ENCODE results near the gene BEST2.
A peak's percentile ranks its signal among the peaks of the same experiment; 100 is the strongest.

Gene BEST2

DNA sequence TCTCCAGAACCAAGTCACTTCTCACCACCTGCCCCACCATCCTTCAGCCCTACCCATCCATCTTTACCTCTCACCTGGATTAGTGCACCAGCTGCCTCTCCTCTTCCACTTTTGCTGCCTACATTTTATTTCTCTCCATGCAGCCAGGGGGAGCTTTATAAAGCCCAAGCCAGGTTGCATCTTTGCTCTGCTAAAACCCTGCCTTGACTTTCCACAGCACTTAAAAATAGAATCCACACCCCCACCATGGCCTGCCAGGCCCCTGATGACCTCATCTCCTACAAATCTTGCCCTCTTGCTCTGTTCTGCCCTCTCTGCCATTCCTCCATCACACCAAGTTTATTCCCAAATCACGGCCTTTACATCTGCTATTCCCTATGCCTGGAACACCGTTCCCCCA is 22.0 kb downstream of the BEST2 start:
- peak; percentile 34 for DNase-seq

DNA sequence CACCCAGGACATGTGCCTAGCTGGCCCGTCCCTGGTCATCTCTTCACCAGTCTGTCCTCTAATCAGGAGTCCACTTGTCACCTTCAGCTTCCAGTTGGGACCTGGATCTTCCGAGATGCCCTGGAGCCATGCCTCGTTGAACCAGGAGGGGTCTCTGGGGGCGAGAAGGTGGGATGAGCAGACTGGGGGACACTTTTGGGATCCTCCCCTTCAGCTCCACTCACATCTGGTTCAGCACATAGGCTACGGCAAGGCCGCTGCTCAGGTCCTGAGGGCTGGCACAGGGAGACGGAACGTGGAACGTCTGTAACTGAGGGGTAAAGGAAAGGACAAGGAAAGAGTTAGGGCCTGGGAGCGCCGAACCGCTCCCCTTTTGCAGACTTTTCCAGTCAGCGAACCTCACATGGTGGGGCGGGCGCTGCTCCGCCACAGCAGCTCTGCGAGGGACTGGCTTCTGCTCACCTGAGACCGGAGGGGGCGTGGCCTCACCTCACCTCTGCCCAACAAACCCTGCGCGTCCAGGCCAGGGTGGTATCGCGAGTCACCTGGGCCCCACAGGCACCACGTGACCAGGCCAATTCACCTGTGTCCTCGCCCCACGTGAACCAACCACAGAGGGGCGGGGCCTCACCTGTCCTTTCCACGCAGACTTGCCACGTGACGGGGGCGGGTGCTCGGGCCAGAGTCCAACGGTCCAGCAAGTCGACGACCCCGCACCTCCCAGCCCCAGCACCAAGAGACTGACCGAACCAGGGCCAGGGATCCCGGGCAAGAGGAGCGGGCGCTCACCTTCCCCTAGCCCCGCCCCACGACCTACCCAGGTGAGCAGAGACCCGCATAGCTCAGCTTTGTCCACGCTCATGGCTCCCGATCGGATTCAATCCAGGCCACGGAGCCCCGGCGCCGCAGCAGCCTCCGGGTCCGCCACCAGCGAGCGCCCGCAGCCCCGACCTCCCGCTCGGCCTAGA is 23.3 kb downstream of the BEST2 start, which contains the start of gene HOOK2:
HOOK2 (minus strand) TSS at position 965 of the 968 bp plus-strand sequence; CDS start at position 862, 103 bp downstream.
- DNase-seq = no peak

DNA sequence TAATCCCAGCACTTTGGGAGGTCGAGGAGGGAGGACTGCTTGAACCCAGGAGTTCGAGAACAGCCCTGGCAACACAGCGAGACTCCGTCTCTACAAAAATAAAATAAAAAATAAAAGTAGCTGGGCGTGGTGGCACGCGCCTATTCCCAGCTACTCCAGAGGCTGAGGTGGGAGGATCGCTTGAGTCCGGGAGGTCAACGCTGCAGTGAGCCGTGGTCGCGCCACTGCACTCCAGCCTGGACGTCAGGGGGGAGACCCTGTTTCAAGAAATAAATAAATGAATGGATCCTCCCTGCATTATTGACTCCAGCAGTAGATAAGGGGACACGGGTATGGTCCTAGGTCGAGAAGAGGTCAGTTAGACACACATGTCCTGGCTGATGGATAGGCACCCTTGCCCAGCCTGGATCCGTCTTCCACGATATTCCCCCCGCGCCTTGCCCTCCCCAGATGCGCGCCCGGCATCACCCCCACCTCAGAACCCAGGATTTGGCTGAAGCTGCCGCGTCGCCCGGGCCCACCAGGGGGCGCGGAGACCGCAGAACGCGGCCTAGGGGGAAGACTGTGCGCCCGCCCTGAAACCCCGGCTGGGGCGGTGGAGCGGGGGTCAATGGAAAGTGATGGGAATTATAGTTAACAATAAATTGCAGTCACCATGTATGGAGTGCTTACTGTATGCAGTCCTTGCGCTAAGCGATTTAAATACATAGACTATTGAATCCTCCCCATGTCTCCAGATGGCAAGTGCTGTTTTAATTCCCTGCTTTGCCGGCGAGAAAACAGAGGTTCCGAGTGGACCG is 25.8 kb downstream of the BEST2 start:
- peak; percentile 56 for DNase-seq

DNA sequence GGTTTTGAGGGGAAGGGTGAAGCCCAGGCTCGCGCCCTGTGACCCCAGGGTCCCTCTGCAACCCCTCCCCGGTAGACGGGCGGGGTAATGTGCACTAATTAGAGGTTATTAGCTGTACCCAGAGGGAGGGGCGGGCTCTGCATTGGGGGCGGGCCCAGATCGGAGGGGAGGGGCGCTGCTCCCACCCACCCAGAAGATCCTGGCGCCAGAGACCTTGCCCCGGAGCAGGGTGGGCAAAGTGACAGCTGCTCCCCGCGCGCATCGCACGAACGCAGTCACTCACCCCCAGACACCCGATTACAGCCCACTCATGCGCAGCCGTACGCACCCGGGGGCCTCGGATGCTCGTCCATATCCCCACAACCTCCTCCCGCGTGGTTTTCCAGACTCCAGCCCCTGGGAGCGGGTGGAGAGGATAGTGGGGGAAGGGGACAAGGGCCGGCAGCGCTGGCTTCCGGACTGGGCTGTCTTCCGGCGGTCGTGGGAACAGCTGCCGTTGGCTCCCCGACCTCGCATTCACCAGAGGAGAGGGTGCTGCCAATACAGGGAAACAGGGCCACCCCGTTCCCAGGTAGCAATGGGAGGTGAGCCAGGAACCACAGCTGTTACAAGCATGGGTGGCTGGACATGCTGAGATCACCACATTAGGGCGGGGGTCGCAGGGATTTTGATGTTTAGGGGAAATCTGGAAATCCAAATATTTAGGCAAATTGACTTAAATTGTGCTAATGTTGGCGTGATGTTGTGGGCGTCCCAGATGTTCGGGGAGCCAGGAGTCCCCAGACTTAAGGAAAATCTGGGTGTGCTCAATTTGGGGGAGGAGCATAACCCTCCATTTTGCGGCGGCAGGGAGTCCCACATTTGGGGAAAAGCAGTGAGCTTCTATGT is 26.7 kb downstream of the BEST2 start:
- DNase-seq = peak; percentile 66

DNA sequence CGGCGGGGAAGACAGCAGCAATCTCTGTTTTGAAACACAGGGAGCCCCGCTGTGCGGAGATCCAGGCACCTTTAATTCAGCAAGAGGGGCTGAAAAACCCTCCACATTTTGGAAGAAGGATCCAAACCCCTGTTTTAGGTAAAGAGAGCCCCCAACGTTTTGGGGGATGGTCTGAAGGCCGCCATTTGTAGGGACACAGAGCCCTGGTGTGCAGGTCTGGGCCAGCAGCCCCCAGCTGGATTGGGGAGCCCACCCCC is 27.2 kb downstream of the BEST2 start:
- DNase-seq = no peak

DNA sequence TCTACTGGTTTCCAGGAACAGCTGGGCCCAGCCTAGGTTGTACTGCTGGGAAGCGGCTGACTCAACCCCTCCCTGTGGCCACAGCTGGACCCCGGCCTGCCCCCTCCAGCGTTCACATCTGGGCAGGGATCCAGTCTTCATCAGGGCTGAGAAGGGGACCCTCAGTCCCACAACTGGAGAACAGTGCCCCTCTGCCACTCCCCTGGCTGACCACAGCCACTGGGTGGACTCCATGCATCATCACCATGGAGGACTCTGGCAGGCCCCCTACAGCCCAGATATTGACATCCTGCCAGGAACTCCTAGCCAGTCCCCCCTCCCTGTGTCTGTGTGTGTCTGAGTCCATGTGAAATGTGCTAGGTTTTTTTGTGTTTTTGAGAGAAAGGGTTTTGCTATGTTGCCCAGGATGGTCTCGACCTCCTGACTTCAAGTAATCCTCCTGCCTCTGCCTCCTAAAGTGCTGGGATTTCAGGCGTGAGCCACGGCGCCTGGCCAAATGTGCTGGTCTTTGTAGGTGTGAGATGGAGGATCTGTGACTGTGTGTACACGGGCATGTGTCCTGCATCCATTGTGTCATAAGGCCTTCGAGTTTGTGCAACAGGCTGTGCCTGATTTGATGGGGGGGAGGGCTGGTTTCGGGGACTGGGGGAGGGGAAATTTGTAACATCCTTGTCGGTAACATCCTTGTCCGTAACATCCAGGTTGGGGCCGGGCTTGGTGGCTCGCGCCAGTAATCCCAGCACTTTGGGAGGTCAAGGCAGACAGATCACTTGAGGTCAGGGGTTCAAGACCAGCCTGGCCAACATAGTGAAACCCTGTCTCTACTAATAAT is 27.8 kb downstream of the BEST2 start:
- peak; percentile 59 for DNase-seq

DNA sequence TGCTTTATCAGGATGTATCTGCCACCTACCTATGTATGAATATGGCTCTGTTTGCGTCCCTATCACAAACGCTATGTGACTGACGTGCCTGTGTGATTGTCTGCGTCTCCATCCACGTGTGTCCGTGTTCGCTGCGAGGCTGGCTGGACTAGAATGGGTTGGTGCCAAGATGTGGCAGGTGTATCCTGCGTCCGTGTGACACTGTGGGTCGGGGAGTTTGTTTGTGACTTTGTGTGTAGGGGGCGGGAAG is 30.5 kb downstream of the BEST2 start:
- DNase-seq = no peak

DNA sequence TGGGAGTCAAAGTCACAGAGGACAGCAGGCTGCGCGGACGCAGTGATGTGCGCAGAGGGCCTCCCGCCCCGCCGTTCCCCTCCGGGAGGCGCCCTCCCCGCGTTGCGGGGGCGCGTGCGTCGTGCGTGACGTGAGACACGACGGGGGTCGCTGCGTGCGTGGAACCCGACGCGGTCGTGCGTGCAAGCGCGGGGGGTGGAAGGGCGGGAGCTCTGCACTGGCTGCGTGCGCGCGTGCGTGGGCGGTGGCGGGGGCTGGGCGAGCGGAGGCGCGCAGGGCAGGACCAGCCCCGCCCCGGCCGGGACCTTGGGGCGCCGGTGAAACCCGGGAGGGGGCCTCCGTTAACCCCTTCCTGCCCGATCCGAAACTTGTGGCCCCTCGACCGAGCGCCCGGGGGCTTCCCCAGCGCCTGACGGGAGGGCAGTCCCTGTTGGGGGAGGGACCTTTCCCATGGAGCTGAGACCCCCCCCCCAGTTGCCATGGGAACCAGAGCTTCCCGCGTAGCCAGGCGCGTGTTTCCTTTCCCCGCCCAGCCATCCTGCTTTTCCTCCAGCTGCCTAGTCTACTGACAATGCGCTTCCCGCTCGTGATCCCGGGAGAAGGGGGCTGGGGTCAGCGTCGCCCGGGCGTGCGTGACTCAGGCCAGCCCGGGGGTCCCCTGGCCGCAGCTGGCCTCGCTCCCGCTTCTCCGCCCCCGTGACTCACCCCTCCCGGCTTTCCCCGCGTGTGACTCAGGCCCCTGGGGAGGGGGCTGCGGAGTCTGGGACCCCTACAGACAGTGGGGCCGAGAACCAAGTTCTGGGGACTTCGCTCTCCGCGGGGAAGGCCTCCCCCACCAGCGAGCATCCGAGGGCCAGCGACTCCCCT is 31.1 kb downstream of the BEST2 start:
- DNase-seq = peak; percentile 10

DNA sequence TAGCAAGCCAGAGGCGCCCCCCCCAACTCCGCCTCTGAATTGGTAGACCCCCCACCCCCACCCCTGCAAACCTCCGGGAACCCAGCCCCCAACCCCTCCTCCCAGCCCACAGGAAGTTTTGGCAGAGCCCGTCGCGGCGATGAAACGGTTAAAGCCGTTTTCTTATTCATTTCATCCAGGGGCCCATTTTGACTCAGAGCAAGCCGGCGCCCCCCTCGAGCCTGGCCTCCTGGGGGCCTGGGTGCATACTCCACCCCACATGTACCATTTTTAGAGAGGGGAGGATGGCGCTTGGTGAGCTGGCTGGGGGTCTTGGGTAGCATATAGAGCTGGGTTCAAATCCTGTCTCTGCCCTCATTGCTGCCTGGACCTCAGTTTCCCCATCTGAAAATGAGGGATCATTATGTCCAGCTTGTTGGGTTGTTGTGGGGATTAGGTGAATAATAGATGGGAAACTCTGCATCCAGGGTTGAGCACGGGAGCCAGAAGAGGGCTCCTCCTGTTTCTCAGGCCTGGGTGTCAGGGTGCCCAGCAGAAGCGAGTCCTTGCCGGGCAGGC is 31.8 kb downstream of the BEST2 start:
- no peak for DNase-seq

DNA sequence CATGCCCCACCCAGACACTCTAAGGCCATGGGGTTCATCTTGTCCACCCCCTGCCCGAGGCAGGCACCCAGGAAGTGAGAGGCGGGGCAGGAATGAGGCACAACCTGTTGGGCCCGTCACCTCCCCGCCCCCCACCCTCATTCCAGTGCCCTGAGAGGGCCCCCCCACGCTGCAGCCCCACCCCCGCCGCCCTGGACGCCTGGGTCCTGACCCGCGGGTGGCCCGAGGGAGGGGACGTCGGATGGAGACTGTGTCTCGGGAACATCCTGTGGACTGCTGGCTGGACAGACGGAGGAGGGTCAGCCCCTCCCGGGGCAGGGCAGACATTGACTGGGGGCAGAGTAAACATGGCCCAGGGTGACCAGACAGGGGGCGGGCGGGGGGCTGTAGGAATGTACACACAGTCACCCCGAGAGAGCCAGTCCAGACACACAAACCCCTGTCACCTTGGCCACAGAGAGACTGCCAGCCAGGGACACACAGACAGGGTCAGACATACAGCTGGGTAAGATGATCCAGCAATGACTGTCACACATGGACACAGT is 32.3 kb downstream of the BEST2 start:
- no peak for DNase-seq

DNA sequence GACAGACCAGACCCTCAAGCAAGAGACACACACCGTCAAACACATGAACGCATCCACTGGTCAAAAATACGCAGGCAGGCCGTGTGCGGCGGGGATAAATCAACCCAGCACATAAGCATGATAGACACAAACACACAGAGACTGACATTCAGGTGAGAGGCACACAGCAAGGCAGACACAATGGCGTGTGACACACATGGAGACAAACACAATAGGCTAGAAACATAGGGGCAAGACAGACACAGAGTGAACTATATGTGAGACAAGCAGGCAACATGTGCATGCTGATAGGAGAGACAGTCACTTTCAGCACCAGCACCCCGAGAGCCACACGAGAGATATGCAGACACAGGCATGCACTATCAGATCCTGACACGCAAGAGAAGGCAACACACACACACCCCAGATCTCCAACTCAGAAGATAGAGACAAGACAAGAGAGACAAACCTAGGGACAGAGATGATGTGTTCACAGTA is 32.8 kb downstream of the BEST2 start:
- no peak for DNase-seq

DNA sequence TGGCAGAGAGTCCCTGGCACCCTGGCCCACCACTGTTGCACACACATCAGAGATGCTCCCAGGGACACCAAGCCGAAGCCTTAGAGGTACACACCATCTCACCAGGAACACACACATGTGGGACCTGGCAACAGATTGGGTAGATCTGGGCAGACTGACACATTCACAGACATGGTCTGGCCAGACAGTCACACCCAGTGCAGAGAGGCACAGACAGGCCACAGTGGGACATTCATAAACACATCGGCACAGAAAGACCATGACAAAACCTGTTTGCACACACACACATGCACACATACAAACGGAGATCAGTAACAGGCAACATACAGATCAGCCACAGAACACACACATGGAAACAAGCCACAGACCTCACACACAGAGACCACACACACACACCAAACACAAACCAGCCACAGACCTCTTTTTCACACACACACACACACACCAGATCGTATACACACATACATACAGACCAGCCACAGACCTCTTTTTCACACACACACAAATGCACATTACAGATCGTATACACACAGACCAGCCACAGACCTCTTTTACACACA is 33.4 kb downstream of the BEST2 start:
- no peak for DNase-seq

DNA sequence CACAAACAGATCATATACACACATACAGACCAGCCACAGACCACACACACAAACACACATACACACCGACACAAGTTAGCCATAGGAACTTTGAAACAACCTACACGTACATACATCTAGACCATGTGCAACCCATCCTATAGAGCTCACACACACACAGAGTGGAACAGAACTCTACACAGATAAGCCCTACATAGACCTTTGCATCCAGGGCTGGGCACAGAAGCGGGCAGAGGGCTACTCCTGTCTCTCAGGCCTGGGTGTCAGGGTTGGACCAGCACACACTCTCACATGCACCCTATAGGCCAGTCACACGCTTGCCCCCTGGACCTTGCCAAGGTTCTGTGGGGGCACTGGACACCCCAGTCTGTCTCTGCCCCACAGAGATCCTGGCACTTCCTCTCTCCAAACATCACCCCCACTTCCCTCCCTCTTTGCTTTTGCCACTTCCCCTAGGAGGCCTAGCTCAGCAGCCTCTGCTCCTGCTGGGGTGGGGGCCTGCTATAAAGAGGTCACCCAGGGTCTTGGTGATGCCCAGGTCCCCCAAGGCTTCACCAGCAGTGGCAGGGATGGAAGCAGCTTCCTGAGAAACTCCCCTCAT is 33.9 kb downstream of the BEST2 start:
- DNase-seq = no peak

DNA sequence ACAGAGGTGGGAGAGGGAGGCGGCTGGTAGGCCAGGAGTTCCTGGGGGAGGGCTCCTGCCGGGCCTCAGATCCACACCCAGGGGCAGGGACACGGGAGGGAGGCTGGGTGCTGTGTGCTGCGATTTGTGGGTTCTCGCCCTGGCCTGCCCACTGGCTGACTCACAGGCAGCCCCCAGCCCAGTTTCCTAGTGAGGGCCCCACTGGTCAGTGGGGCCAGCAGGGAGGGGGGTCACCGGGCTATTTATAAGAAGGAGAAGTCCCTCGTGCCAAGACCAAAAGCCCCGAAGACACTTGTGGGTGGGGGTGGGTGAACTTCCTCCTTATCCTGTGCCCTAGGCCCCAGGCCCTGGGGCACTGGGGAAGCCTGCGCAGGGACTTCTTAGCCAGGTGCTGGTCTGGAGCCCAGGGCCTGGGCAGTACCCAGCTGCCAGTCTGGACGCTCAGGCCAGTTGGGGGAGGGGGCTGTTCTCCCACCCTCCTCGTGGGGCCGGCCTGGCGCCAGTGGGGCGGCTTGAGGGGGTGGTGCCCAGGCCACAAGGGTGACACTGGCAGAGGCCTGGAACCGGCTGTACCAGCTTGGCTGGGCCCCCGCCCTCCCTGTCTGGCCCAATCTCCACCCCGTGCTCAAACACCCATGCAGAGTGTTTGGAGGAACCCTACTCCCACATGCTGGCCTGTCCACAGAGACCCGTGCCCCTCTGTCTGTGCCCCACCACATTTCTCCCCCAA is 34.7 kb downstream of the BEST2 start:
- no peak for DNase-seq

DNA sequence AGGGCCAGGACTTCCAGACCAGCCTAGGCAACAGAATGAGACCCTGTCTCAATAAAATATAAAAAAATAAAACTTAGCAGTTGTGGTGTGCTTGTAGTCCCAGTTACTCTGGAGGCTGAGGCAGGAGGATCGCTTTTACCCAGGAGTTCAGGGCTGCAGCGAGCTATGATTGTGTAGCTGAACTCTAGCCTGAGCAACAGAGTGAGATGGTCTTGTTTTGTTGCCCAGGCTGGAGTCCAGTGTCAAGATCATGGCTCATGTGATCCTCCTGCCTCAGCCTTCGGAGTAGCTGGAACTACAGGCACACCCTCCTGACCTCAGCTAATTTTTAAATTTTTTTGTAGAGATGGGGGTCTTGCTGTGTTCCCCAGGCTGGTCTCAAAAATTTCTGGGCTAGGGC is 35.4 kb downstream of the BEST2 start:
- no peak for DNase-seq

DNA sequence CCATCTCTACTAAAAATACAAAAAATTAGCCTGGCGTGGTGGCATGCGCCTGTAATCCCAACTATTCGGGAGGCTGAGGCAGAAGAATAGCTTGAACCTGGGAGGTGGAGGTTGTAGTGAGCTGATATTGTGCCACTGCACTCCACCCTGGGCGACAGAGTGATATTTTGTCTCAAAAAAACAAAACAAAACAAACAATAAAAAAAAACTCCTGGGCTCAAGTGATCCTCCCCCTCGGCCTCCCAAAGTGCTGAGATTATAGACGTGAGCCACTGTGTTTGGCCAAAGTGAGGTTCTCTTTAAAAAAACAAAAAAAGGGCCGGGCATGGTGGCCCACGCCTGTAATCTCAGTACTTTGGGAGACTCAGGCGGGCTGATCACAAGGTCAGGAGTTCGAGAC is 35.9 kb downstream of the BEST2 start:
- no peak for DNase-seq

DNA sequence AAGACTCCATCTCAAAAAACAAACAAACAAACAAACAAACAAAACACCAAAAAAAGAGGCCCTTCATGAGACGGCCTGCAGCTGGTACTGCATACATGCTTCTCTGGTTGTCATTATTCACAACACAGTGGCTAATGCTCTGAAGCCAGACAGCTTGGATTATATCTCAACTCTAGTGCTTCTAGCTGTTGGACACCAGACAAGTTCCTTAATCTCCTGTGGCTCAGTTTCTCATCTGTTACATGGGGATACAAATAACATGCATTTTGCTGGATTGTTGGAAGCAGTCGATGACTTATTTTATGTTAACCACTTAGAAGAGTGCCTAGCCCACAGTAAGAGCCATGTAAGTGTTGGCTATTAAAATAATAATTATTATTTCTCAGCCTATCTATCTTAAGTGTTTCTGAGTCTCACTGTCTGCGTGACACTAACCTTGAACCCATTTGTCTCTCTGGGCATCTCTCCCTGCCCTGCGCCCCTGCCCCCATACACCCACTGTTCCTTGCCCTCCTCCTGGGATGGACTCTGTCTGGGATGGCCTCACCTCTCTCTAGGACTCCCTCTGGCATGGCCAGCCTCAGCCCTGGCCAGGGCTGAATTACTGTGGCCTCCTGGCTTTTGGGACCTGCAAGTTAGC is 36.6 kb downstream of the BEST2 start:
- no peak for DNase-seq

DNA sequence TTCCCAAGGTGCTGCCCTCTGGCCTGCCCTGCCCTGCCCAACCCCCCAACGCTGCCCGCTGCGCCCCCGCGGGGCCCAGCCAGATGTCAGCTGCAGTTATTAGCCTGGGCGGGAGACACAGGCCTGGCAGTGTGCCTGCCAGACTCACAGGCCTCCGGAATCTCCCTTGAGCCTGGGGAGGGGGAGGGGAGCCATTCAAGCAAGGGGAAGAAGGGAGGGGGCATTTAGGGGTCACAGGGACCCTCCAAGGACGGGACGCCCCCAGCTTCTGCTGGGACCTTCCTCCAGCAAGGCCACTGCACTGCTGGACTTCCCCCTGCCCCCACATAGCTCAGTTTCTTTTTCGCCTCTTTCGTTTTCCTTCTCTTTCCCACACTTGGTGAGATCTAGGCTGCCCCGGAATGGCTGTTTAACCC is 37.1 kb downstream of the BEST2 start:
- DNase-seq = peak; percentile 19
